Measurements from ENCODE around the gene BACH2. TPM values are rescaled to one million over a fixed set of nuclear protein-coding genes. Genes with fewer than 3 reads are reported as not detected.

The BACH2 gene
- polyA plus RNA-seq, 2 of the 4 experiments (the other 2 are of a cell fraction): 0.01 to 0.36 TPM

DNA sequence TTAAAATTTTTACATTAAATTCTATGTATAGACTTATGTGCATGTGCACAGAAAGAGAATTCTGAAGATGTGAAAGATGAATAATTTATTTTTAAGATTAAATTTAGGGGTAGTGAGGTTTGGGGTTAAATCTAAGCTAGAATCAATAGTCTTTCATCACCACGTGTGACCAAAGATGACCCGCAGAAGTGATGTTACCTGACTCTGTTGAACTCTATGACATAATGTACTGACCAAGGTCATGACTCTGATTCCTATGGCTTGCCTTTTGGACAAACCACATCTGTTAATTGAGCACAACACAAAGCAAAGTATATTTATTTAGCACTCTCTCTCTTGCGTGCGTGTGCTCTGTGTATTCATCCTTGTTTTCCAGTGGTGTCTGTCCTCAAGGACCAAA is 150.6 kb downstream of the BACH2 start:
- no peaks in the 10 kb centered on the region for H3K9me3 ChIP-seq
- no peak overlapping the region for H3K4me3 ChIP-seq
- 65% methylated on average over 4 of the region's 4 CpGs for WGBS (ENCODE audit: missing lambda C conversion rate)
- POLR2A ChIA-PET: no interaction called here
- H3K4me1 ChIP-seq: no peaks in the 10 kb centered on the region
- CTCF ChIA-PET: no interaction called here
- H3K27ac ChIP-seq: no peak overlapping the region
- no peak overlapping the region for H3K4me2 ChIP-seq
- ATAC-seq (no peak), FAIRE-seq (no peak), DNase-seq (ENCODE audit: low read depth in 1 of 2, low spot score in 1 of 2) (no peak)
- TF ChIP-seq EHF (CRISPR knock-in tag; IDR thresholded peaks at IDR 0.05) (no peak), NFE2L2 (conservative IDR thresholded peaks at IDR 0.05; ENCODE audit: low read length) (no peak), RARB (CRISPR knock-in tag; IDR thresholded peaks at IDR 0.05) (no peak), TFCP2L1 (CRISPR knock-in tag; IDR thresholded peaks at IDR 0.05) (no peak), FOXS1 (CRISPR knock-in tag; IDR thresholded peaks at IDR 0.05) (no peak), ZNF302 (CRISPR knock-in tag; IDR thresholded peaks at IDR 0.05) (no peak), RAD21 (conservative IDR thresholded peaks at IDR 0.05 in 1 of 2, IDR thresholded peaks at IDR 0.05 in 1 of 2) (no peak), TP53 (CRISPR knock-in tag; IDR thresholded peaks at IDR 0.05) (no peak), NPAS2 (CRISPR knock-in tag; IDR thresholded peaks at IDR 0.05; ENCODE audit: borderline replicate concordance) (no peak), ZFP36 (IDR thresholded peaks at IDR 0.05; ENCODE audit: borderline replicate concordance, partially characterized antibody) (no peak), MAFK (IDR thresholded peaks at IDR 0.05; ENCODE audit: partially characterized antibody) (no peak), REST (IDR thresholded peaks at IDR 0.05) (no peak), NR3C1 (IDR thresholded peaks at IDR 0.05) (no peak)
- TF ChIP-seq, protein P1, sequence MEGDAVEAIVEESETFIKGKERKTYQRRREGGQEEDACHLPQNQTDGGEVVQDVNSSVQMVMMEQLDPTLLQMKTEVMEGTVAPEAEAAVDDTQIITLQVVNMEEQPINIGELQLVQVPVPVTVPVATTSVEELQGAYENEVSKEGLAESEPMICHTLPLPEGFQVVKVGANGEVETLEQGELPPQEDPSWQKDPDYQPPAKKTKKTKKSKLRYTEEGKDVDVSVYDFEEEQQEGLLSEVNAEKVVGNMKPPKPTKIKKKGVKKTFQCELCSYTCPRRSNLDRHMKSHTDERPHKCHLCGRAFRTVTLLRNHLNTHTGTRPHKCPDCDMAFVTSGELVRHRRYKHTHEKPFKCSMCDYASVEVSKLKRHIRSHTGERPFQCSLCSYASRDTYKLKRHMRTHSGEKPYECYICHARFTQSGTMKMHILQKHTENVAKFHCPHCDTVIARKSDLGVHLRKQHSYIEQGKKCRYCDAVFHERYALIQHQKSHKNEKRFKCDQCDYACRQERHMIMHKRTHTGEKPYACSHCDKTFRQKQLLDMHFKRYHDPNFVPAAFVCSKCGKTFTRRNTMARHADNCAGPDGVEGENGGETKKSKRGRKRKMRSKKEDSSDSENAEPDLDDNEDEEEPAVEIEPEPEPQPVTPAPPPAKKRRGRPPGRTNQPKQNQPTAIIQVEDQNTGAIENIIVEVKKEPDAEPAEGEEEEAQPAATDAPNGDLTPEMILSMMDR (IDR thresholded peaks at IDR 0.05): no peak
- TF ChIP-seq, protein P2, sequence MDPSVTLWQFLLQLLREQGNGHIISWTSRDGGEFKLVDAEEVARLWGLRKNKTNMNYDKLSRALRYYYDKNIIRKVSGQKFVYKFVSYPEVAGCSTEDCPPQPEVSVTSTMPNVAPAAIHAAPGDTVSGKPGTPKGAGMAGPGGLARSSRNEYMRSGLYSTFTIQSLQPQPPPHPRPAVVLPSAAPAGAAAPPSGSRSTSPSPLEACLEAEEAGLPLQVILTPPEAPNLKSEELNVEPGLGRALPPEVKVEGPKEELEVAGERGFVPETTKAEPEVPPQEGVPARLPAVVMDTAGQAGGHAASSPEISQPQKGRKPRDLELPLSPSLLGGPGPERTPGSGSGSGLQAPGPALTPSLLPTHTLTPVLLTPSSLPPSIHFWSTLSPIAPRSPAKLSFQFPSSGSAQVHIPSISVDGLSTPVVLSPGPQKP (IDR thresholded peaks at IDR 0.05; ENCODE audit: low read depth, low read length): no peak

DNA sequence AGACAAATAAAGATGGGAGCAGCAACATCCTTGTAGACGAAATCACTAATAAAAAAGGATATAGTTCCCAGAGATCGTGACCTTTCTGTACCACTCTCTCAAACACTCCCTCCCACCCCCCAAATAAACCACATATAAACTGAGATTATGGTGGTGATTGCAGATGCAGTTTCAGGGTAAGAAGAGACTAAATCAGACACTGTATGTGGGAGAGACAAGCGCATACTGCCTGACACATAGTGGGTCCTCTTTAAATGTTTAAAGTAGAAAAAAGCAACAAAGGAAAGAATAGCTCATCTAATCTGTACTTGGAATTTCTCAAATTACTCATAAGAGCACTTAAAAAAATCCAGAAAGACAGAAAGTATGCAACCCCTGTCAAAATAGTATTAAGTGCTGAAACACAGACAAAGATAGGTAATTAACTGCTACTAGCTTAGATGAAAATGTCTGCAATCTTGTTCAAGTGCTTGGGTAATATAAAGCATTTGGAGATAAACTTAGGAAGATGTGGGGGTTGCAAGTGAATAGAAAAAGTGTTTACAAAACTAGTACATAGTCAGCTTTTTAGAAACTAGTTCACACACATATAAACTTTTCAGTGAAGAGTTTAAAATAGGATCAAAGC is 151.6 kb downstream of the BACH2 start:
- TF ChIP-seq ESRRA (IDR thresholded peaks at IDR 0.05; ENCODE audit: borderline replicate concordance, low read length) (no peak), ZSCAN20 (CRISPR knock-in tag; IDR thresholded peaks at IDR 0.05) (no peak), MAFK (IDR thresholded peaks at IDR 0.05; ENCODE audit: partially characterized antibody) (no peak), TFCP2L1 (CRISPR knock-in tag; IDR thresholded peaks at IDR 0.05) (no peak), JUNB (IDR thresholded peaks at IDR 0.05) (no peak), MAX (IDR thresholded peaks at IDR 0.05) (no peak), EHMT2 (IDR thresholded peaks at IDR 0.05; ENCODE audit: low read depth) (no peak)
- TF ChIP-seq, protein P2 (IDR thresholded peaks at IDR 0.05; ENCODE audit: low read depth, low read length): no peak
- Histone ChIP-seq H3K4me1 (no peaks in the 10 kb centered on the region), H3K4me3 (no peak overlapping the region), H3K4me2 (no peak overlapping the region), H3K27ac (no peak overlapping the region), H3K9me3 (no peaks in the 10 kb centered on the region)
- CTCF ChIA-PET: no interaction called here
- FAIRE-seq (no peak), ATAC-seq (no peak), DNase-seq (ENCODE audit: low read depth in 1 of 2, low spot score in 1 of 2) (no peak)
- 41% methylated on average over 3 of the region's 3 CpGs for WGBS (ENCODE audit: missing lambda C conversion rate)
- POLR2A ChIA-PET: no interaction called here
